Measurements from ENCODE around the gene LLPH. TPM values are rescaled to one million over a fixed set of nuclear protein-coding genes. Genes with fewer than 3 reads are reported as not detected.
"Not testable (repeated sequence)": the region's sequence is repeated elsewhere in the genome, so short reads cannot be mapped to it uniquely, and the experiment has no call there.

LLPH gene
- total RNA-seq = 19.6 TPM
- polyA plus RNA-seq (ENCODE audit: insufficient read depth in 1 of 8, insufficient read length in 8 of 8, low replicate concordance in 1 of 8) = 10 to 100 TPM; 20.8 to 33.4 (median 30.8) TPM
- long read RNA-seq, donor 1, full-length matches to known transcripts = 4 of 4 reads
- long read RNA-seq, donor 1, partial matches to known transcripts = 0 of 4 reads
- long read RNA-seq, donor 1, other reads (novel, unspliced or antisense) = 0 of 4 reads
- long read RNA-seq, donor 2 = 0 reads
- long read RNA-seq, donor 3, full-length matches to known transcripts = 22 of 22 reads
- long read RNA-seq, donor 3, partial matches to known transcripts = 0 of 22 reads
- long read RNA-seq, donor 3, other reads (novel, unspliced or antisense) = 0 of 22 reads
- long read RNA-seq, donor 4, full-length matches to known transcripts = 8 of 8 reads
- long read RNA-seq, donor 4, partial matches to known transcripts = 0 of 8 reads
- long read RNA-seq, donor 4, other reads (novel, unspliced or antisense) = 0 of 8 reads
- long read RNA-seq, donor 5, full-length matches to known transcripts = 44 of 52 reads
- long read RNA-seq, donor 5, partial matches to known transcripts = 8 of 52 reads
- long read RNA-seq, donor 5, other reads (novel, unspliced or antisense) = 0 of 52 reads
- long read RNA-seq, donor 6, full-length matches to known transcripts = 32 of 42 reads
- long read RNA-seq, donor 6, partial matches to known transcripts = 10 of 42 reads
- long read RNA-seq, donor 6, other reads (novel, unspliced or antisense) = 0 of 42 reads
- long read RNA-seq, donor 7, full-length matches to known transcripts = 40 of 51 reads
- long read RNA-seq, donor 7, partial matches to known transcripts = 11 of 51 reads
- long read RNA-seq, donor 7, other reads (novel, unspliced or antisense) = 0 of 51 reads
- long read RNA-seq, donor 8, full-length matches to known transcripts = 21 of 21 reads
- long read RNA-seq, donor 8, partial matches to known transcripts = 0 of 21 reads
- long read RNA-seq, donor 8, other reads (novel, unspliced or antisense) = 0 of 21 reads
- long read RNA-seq, donor 9, full-length matches to known transcripts = 27 of 27 reads
- long read RNA-seq, donor 9, partial matches to known transcripts = 0 of 27 reads
- long read RNA-seq, donor 9, other reads (novel, unspliced or antisense) = 0 of 27 reads
- long read RNA-seq, donor 10, full-length matches to known transcripts = 31 of 39 reads
- long read RNA-seq, donor 10, partial matches to known transcripts = 8 of 39 reads
- long read RNA-seq, donor 10, other reads (novel, unspliced or antisense) = 0 of 39 reads
- long read RNA-seq, donor 11, full-length matches to known transcripts = 28 of 33 reads
- long read RNA-seq, donor 11, partial matches to known transcripts = 5 of 33 reads
- long read RNA-seq, donor 11, other reads (novel, unspliced or antisense) = 0 of 33 reads

DNA sequence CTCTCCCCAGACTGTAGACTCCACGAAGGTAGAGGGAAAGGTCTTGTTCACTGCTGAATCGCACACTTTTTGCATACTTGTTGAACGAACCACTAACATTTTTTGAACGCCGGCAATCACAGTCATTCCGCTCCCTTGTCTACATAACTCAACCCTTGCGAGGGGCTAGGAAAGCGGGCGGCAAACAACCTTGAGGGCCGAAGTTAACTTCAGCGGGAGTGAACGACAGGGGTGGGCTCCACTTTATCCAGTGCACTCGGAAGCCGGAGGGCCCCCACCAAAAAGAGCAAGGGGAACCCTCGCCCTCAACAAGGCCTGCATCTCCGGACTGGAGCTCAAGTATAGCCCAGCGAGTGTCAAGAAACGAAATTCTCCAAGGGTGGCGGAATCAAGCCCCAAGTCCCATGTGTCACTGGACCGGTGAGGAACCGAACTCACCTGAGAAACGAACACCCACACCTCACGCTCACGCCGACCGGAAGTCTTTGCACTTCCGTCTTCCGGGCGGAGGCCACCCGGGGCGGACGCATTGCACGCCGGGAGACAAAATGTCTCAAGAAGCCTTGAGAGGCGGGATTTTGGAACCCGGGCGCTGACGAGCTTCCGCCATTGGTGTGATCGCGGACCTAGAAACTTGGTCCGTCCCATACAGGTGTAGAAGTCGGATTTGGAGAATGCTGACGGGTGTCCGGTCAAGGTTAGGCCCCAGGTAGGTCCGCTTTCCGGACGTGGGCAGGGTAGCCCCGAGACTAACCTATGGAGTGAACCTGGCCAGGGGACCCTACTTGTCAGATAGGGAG lies at the start of gene LLPH:
Gene LLPH, minus strand, starts transcription at position 484 of the 800 bp plus-strand sequence. CDS start 1,644 bp downstream, outside the sequence.
- Histone ChIP-seq H3K27me3 (ENCODE audit: control insufficient read depth, insufficient read depth, low read length) (no peaks in the 10 kb centered on the region), H3K4me3 (ENCODE audit: low read length) (peak within 1 kb of the TSS; percentile 98), H3K36me3 (ENCODE audit: control insufficient read depth, insufficient read depth, low read length) (peaks cover 12% of the 10 kb centered on the region), H3K27ac (ENCODE audit: low read length) (peak within 1 kb of the TSS; percentile 81), H3K4me1 (ENCODE audit: control insufficient read depth, insufficient read depth, low read length) (peaks cover 3% of the 10 kb centered on the region), H3K9me3 (replicated peaks; ENCODE audit: control insufficient read depth, low read depth, low read length) (no peaks in the 10 kb centered on the region)
- WGBS (ENCODE audit: insufficient coverage) = under 1% methylated on average over 44 of the region's 49 CpGs
- peak; percentile 97 for DNase-seq

DNA sequence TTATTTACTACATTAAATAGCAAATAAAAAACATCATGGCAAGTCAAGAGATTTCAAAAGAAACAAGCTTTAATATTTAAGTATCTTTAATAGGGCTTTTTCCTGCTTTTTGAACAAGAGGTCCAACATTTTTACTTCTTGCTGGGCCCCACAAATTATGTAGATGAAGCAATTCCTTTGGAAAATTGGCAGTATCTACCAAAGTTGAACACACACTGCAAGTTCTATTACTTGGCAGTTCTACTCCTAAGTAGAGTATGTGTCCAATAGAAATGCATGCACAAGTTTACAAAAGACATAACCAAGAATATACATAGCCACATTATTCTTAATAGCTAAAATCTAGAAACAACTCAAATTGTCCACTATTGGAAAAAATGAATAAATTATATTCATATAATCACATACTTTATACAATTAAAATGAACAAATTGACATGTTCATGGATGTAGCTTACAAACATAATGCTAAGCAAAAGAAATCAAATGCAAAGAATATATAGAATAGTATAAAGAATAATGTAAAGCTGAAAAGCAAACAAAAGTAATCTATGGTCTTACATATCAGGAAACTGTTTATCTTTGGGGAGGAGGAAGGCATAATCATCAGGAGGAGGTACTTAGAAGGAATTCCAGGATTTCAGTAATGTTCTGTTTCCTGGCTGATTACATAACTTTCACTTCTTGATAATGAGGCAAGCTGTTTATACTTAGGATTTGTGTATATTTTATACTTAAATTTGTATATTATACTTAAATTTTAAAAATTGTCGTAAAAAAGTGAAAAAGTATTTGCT lies 45.8 kb upstream of the LLPH start:
- H3K36me3 ChIP-seq (ENCODE audit: control insufficient read depth, insufficient read depth, low read length) = no peaks in the 10 kb centered on the region
- peak; percentile 93 for DNase-seq
- H3K4me3 ChIP-seq (ENCODE audit: low read length) = no peak overlapping the region
- peaks cover 2% of the 10 kb centered on the region for H3K9me3 ChIP-seq (replicated peaks; ENCODE audit: control insufficient read depth, low read depth, low read length)
- H3K4me1 ChIP-seq (ENCODE audit: control insufficient read depth, insufficient read depth, low read length) = no peaks in the 10 kb centered on the region
- no CpG with 5 or more reads among the region's 1 CpG for WGBS (ENCODE audit: insufficient coverage)
- no peaks in the 10 kb centered on the region for H3K27me3 ChIP-seq (ENCODE audit: control insufficient read depth, insufficient read depth, low read length)
- no peak overlapping the region for H3K27ac ChIP-seq (ENCODE audit: low read length)

DNA sequence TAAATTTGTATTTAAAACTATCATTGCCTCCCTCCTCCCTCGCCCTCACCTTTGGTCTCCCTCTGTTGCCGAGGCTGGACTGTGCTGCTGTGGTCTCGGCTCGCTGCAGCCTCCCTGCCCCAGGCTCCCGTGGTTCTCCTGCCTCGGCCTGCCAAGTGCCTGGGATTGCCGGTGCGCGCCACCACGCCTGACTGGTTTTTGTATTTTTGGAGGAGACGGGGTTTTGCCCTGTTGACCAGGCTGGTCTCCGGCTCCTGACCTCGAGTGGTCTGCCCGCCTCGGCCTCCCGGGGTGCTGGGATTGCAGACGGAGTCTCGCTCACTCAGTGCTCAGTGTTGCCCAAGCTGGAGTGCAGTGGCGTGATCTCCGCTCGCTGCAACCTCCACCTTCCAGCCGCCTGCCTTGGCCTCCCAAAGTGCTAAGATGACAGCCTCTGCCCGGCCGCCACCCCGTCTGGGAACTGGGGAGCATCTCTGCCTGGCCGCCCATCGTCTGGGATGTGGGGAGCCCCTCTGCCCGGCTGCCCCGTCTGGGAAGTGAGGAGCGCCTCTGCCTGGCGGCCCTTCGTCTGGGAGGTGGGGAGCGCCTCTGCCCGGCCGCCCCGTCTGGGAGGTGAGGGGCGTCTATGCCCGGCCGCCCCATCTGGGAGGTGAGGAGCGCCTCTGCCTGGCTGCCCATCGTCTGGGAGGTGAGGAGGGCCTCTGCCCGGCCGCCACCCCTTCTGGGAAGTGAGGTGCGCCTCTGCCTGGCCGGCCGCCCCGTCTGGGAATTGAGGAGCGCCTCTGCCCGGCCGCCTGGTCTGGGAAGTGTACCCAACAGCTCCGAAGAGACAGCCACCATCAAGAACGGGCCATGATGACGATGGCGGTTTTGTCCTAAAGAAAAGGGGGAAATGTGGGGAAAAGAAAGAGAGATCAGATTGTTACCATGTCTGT lies 44.1 kb upstream of the LLPH start:
- H3K9me3 ChIP-seq (replicated peaks; ENCODE audit: control insufficient read depth, low read depth, low read length); H3K36me3 ChIP-seq (ENCODE audit: control insufficient read depth, insufficient read depth, low read length); H3K4me1 ChIP-seq (ENCODE audit: control insufficient read depth, insufficient read depth, low read length); H3K27ac ChIP-seq (ENCODE audit: low read length); DNase-seq; H3K4me3 ChIP-seq (ENCODE audit: low read length); H3K27me3 ChIP-seq (ENCODE audit: control insufficient read depth, insufficient read depth, low read length): not testable (repeated sequence)
- 95% methylated on average over 39 of the region's 54 CpGs for WGBS (ENCODE audit: insufficient coverage)

DNA sequence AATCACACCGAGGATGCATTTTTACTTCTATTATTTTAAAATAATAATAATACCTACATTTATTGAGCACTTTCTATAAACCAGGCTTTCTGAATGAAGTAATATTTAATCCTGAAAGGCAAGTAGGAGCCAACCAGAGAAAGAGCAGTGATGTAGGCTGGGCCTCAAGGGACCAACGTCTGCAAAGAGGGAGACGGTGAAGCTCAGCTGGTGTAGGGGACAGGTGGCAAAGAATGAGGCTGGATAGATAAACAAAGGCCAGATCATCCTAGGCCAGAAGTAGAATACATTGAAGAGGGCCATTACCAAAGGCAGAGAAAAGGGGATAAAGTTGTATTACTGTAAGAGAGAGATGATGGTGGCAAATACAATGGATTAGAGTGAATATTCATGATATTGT lies 40.1 kb upstream of the LLPH start:
- Histone ChIP-seq H3K36me3 (ENCODE audit: control insufficient read depth, insufficient read depth, low read length) (no peaks in the 10 kb centered on the region), H3K4me3 (ENCODE audit: low read length) (no peak overlapping the region), H3K9me3 (replicated peaks; ENCODE audit: control insufficient read depth, low read depth, low read length) (peaks cover 2% of the 10 kb centered on the region), H3K27ac (ENCODE audit: low read length) (peak overlapping the region; percentile 98), H3K4me1 (ENCODE audit: control insufficient read depth, insufficient read depth, low read length) (peaks cover 7% of the 10 kb centered on the region), H3K27me3 (ENCODE audit: control insufficient read depth, insufficient read depth, low read length) (no peaks in the 10 kb centered on the region)
- WGBS (ENCODE audit: insufficient coverage) = 61% methylated on average over 2 of the region's 3 CpGs
- no peak for DNase-seq

DNA sequence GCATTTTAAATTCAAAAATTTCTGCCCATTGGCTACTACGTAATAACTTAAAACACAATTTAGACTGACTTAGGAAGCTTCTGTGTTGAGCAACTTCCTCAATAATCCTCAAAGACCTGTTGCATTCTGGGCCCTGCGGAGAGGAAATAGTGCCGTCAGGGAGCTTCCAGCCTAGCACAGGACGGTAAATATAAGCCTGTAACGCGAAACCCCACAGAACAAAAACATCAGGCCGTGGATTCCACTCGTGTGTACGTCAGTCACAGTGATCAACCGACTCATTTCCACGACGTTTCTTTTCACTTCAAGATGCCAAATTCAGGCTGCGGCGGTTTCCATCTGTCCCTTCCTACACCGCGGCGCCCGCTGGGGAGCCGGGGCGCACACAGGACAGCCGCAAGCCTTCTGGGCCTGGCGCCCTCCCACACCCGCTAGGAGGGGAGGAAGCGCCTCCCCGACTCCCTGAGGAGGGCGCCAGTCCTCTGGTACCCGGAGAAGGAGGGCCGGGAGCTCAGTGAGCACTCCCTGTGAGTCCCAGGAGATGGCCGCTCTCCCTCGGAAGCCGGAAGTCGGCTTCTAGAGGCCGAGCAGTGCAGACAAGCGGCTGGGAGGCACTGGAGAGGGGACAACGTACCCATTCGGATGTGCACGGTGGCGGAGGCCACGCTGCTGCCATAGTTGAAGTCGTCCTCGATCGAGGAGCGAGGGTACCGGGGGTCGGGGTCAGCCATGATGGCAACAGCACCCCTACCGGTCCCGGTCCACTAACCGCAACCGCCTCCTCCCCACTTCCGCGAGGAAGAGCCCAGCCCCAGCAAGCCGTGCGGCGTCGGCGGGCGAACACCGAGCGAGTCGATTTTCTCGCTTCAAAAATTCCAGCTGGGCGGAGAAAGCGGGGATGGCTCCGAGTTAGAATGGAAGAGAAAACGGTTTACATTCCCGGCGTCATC lies 38.9 kb upstream of the LLPH start, which contains the start of gene TMBIM4:
Gene TMBIM4, minus strand, starts transcription at position 776 of the 950 bp plus-strand sequence. Its CDS starts 45 bp downstream, at position 731.
- H3K27me3 ChIP-seq (ENCODE audit: control insufficient read depth, insufficient read depth, low read length) = no peaks in the 10 kb centered on the region
- DNase-seq = peak; percentile 95
- peak within 1 kb of the TSS; percentile 98 for H3K27ac ChIP-seq (ENCODE audit: low read length)
- peaks cover 7% of the 10 kb centered on the region for H3K4me1 ChIP-seq (ENCODE audit: control insufficient read depth, insufficient read depth, low read length)
- H3K4me3 ChIP-seq (ENCODE audit: low read length) = peak within 1 kb of the TSS; percentile 82
- H3K9me3 ChIP-seq (replicated peaks; ENCODE audit: control insufficient read depth, low read depth, low read length) = peaks cover 7% of the 10 kb centered on the region
- H3K36me3 ChIP-seq (ENCODE audit: control insufficient read depth, insufficient read depth, low read length) = no peaks in the 10 kb centered on the region
- 0% methylated on average over 44 of the region's 67 CpGs for WGBS (ENCODE audit: insufficient coverage)

- Histone ChIP-seq H3K27me3 (ENCODE audit: control insufficient read depth, insufficient read depth, low read length) (no peaks in the 10 kb centered on the region), H3K4me3 (ENCODE audit: low read length) (no peak overlapping the region), H3K4me1 (ENCODE audit: control insufficient read depth, insufficient read depth, low read length) (peaks cover 7% of the 10 kb centered on the region), H3K27ac (ENCODE audit: low read length) (peak overlapping the region; percentile 98), H3K9me3 (replicated peaks; ENCODE audit: control insufficient read depth, low read depth, low read length) (peaks cover 11% of the 10 kb centered on the region), H3K36me3 (ENCODE audit: control insufficient read depth, insufficient read depth, low read length) (no peaks in the 10 kb centered on the region)
- 68% methylated on average over 3 of the region's 8 CpGs for WGBS (ENCODE audit: insufficient coverage)
- no peak for DNase-seq
Observed at GRCh38 chr12:66168410-66168809, 37.9 kb upstream of the LLPH start.

DNA sequence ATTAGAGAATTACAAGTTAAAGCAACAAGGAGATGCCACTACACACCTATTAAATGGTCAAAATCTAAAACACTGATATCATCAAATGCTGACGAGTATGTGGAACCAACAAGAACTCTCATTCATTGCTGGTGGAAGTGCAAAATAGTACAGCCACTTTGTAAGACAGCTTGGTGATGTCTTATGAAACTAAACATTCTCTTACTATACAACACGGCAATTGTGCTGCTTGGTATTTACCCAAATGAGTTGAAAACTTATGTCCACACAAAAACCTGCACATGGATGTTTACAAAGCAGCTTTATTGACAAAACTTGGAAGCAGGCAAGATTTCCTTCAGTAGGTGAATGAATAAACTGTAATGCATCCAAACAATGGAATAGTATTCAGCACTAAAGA lies 36.0 kb upstream of the LLPH start:
- H3K4me3 ChIP-seq (ENCODE audit: low read length) = no peak overlapping the region
- DNase-seq = no peak
- H3K4me1 ChIP-seq (ENCODE audit: control insufficient read depth, insufficient read depth, low read length) = peaks cover 7% of the 10 kb centered on the region
- H3K36me3 ChIP-seq (ENCODE audit: control insufficient read depth, insufficient read depth, low read length) = no peaks in the 10 kb centered on the region
- WGBS (ENCODE audit: insufficient coverage) = 100% methylated on average over 1 of the region's 2 CpGs
- no peaks in the 10 kb centered on the region for H3K27me3 ChIP-seq (ENCODE audit: control insufficient read depth, insufficient read depth, low read length)
- H3K27ac ChIP-seq (ENCODE audit: low read length) = no peak overlapping the region
- peaks cover 11% of the 10 kb centered on the region for H3K9me3 ChIP-seq (replicated peaks; ENCODE audit: control insufficient read depth, low read depth, low read length)

All from muscle of leg (tissue), 16 donors.